Breast epithelium (tissue), 3 donors: Measurements from ENCODE around the gene CTSW.

ENCODE experiments used
- CTCF ChIP-seq, 3 donors: fragments of 450-650 bp; IDR thresholded peaks; one replicate each; pipeline ENCODE4 v1.5.1; 2016 to 2017; ENCODE audit warnings: antibody characterized with exemption in 3 of 3, mild to moderate bottlenecking in 3 of 3, moderate library complexity in 3 of 3
- POLR2A ChIP-seq: fragments of 450-650 bp; IDR thresholded peaks from one replicate; pipeline ENCODE4 v1.6.1; 2016; ENCODE audit warnings: antibody characterized with exemption, mild to moderate bottlenecking, moderate library complexity
- POLR2AphosphoS5 ChIP-seq, 3 donors: sonication (generic); formaldehyde crosslinking; IDR thresholded peaks; one replicate each; pipeline ENCODE4 v1.6.1; 2017; ENCODE audit warnings: antibody characterized with exemption in 3 of 3

GRCh38 chr11:65906602-65907001 lies 27.0 kb downstream of the CTSW start:
- no peak for TF ChIP-seq CTCF (IDR thresholded peaks at IDR 0.05)
- TF ChIP-seq POLR2A: no peak
- no peak for TF ChIP-seq POLR2AphosphoS5 (IDR thresholded peaks at IDR 0.05)
